ENCODE measurements around the gene PPP1R27. TPM values are rescaled to one million over a fixed set of nuclear protein-coding genes. Genes with fewer than 3 reads are reported as not detected.
"Not testable (repeated sequence)": the region's sequence is repeated elsewhere in the genome, so short reads cannot be mapped to it uniquely, and the experiment has no call there.

PPP1R27 gene
- polyA plus RNA-seq, 12 donors, result 10.9 to 61.9 (median 26.1) TPM; not detected in 1

DNA sequence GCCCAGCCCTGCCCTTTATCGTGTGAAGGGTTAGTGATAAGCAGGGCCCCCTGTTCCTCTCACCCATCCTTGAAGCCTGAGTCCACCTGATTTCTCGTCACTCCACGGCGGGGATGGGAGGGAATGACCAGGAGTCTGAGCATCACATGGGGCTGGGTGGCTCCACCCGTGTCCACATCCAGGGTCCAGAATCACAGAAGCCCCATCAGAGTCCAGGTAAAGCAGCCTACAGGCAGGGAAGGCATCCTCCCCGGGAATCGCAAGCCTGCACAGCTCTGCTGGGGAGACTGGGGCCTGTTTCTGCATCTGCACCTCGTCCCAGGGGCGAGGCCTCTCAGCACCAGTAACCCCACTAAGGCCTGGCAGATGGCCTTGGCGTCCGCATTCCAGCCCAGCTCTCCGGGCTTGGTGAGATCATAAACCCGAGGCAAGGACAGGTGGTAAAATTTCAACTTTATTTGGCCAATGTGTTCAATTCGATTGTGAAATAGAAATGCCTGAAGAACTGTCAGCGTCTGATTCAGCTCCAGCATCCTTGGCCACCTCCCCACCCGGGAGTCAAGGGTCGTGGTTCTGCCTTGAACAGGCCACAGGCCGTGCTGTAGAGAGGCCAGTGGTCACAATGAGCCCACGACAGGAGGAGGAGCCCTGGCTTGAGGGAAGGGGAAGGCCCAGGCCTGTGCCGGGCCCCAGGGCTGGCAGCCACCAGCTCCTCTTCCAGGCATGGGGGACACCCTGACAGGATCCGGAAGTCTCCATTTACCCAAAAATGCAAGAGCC, 8.1 kb upstream of the PPP1R27 start:
- no peak for DNase-seq

DNA sequence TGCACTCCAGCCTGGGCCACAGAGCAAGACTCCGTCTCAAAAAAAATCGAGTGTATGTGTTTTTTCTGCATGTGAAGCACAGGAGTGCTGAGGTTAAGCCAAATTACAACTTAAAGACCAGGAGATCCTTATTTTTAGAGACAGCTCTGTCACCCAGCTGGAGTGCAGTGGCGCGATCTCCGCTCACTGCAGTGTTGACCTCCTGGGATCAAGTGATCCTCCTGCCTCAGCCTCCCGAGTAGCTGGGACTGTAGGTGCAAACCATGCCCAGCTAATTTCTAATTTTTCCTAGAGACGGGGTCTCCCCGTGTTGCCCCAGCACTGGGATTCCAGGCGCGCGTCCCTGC, 7.5 kb upstream of the PPP1R27 start:
- DNase-seq, result no peak

DNA sequence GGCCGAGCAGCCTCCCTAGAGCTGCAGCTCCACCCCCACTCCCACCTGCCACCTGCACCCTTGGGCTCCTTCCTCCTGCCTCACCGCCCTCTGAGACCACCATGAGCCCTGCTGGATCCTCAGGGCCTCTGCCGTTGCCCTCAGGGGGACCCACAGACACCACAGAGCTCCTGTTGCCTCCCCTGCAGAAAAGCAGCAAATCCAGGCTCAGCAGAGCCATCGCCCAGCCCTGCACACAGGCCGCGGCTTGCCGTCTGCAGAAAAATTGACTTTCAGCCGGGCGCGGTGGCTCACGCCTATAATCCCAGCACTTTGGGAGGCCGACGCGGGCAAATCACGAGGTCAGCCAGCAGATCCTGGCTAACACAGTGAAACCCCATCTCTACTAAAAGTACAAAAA, 7.0 kb upstream of the PPP1R27 start:
- DNase-seq, result no peak

DNA sequence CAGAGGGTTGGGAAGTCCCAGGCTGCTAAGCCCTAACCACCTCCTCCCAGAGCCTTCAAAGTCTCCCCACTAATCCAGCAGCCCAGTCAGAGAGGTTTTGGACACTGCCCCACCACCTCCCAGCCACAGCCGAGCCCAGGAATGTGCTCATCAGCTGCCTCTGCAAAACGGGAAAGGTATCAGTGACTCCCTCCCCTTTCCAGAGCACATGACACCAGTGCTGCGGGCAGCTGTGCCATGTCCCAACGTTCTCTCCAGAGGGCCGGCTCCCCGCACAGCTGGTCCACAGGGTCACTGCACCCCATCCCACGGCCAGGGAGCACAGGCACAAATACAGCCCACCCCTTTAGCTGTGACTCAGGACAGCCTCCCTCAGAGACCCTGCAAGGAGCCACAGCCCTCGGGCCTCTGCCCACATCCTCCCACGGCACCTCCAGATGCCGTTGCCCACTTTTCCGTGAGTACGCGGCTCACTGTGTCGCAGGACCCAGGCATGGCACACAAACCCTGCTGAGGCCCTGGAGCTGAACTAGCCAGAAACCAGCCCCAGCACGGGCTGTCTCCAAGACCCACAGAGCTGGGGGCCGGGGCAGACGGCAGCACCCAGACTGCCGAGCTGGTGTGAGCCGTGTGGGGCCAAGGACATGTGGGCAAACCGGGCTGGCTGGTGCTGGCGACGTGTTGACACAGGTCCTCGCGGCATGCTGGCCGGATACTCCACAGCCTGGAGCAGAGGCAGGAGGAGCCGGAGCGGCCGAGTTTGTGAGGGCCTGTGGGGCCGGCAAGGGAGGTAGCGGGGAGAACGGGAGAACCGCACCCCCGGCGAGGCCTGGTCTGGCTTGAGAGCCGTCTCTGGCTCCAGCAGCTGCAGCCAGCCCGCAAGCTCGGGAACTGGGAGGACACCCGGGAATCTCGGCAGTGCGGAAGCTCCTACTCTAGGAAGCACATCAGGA, 6.3 kb upstream of the PPP1R27 start:
- DNase-seq, result no peak

DNA sequence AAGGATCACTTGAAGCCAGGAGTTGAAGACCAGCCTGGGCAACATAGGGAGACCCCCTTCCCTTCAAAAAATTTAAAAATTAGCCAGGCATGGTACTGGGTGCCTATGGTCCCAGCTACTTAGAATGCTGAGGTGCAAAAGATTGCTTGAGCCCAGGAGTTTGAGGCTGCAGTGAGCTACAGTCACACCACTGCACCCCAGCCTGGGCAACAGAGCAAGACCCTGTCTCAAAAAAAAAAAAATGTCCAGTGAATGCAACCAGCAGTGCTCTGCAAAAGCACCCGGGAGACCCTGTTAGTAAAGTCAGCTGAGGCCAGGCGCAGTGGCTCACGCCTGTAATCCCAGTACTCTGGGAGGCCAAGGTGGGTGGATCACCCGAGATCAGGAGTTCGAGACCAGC, 5.2 kb upstream of the PPP1R27 start:
- DNase-seq, result not testable (repeated sequence)

DNA sequence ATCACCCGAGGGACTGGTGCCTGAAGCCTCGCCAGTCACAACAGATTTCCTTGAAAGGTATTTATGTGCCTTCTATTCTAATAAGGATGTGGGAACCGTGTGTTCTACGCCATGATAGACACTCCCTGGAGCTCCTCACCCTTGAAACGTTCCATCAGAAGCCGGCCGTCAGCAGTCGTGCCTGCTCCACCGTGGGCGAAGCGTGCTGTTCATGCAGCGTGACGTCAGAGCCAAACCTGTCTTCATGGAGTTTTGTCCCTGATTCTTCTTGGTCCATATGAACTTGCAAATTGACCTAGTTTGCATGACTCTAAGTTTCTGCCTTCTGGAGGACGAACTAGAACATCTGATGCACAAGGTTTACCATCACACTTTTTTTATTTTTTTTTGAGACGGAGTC, 4.5 kb upstream of the PPP1R27 start:
- DNase-seq, result no peak

DNA sequence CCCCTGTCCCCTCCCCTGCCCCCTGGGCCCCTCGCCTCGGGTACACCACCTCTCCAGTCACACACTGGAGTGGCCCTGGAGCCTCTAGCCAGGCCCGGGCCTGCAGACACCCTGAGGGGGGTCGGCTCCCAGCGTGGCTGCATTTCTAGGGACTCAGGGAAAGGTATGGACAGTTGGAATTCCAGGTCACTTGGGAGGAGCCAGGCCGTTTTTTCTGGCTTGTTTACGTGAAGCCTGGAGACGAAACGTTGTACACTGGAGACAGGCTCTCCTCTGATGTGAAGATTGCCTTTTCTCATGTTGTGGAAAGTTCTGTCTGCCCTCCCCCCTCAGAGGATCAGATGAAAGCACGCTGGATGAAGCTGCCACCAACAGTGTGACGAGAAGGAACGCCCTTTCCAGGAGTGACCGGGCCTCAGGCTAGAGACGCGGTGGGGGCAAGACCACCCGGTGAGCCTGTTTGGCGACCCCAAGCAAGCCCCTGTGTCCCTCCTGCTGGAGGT, 4.0 kb upstream of the PPP1R27 start:
- DNase-seq, result no peak

DNA sequence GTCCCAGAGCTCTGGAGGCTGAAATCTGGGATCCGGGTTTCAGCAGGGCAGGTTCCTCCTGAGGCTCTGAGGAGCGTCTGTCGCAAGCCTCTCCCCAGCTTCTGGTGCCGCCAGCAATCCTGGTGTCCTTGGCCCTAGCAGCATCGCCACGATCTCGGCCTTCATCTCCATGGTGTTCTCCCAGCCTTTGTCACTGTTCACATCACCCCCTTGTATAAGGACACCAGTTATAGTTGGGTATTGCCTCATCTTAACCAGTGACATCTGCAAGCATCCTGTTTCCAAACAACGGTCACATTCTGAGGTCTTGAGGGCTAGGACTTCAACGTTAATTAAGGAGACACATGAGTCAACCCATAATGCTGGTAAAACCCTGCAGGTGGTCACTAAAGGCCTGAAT, 2.8 kb upstream of the PPP1R27 start:
- no peak for DNase-seq

DNA sequence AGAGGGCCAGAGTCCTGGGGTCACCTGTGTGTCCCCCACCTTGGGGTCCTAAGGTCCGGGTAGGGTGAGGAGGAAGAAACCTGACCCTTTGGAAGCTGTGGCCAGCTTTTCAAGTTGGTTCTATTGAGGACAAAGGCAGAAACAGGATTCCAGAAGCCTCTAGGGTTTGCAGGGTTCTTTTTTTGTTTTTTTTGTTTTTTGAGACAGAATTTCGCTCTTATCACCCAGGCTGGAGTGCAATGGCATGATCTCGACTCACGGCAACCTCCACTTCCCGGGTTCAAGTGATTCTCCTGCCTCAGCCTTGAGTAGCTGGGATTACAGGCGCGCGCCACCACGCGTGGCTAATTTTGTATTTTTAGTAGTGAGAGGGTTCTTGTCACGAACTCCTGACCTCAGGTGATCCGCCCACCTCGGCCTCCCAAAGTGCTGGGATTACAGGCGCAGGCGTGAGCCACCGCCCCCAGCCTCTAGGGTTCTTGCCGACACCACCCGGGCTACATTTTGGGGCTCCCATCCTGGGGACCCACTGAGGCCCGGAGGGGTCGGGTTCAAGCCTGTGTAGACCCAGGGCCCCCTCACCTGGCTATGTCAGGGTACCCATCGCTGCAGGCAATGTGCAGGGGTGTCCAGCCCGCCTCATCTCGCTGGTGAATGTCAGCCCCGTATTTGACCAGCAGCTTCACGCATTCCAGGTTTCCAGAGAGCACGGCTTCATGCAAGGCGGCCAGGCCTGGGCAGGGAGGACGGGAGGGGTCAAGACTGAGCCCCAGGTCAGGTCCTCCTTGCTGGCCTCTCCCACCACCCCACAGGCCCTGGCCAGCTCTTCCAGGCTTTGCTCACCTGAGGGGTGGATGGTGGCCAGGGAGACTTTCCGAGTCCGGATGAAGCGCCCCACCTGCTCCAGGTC, 674 bp downstream of the PPP1R27 start:
- no peak for DNase-seq

DNA sequence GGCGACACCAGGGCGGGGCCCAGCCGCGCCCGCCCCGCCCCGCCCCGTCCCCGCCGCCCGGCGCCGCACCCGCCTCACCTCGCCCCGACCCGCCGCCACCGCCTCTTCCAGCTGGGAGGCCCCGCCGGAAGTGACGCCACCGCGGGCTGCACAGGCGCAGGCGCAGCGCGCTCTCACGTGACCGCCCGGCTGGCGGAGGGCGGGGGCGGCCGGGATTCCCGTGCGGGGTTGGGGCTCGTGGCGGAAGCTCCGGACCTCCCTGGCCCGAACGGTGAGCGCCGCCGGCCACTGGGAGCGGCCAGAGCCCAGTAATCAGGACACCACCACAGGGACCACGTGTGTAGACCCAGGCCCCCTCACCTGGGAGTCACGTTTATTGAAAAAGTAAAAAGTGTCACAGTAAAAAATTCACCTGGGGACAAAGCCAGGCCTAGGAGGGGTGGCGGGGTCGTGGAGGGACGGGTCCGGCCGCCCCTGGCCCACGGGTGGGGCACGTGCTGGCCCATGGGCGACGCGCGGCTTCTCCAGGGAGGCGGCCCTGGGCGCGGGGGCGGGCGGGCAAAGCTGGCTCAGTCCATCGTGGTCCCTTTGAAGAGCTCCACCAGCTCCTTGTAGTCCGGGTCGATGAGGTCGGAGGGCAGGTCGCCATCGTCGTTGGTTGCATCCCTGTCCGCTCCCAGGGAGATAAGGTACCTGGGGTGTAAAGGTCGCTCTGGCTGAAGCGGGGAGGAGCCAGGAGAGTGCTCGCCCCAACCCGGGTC, 1.5 kb downstream of the PPP1R27 start, which contains the start of gene MCRIP1:
Gene MCRIP1, minus strand, starts transcription at position 132 of the 761 bp plus-strand sequence. CDS start 8,785 bp downstream, outside the sequence.
- peak; percentile 94 for DNase-seq

DNA sequence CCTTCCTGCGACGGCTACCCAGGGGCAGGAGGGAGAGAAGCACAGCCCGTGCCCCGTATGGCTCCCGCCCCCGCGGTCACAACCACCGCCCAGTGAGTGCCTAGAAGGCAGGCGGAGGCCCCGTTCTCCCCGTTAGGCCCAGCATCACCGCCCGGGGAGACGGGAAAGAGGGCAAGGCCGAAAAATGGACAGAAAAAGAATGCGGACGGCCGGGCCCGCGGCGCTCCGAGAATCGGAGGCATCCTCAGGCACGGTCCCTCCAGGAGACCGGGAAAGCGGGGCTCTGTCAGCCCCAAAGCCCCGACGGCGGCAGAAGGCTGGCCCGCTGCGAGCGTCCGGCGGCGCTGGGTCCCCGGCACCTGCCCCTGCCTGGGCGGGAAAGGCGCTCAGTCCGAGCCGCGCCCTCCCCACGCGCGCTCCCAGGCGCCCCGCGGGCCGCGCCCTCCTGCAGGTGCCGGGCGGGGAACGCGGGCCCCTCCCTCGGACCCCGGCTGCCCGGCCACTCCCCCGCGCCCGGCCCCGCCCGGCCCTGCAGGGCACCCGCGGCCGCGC, 2.2 kb downstream of the PPP1R27 start:
- DNase-seq, result peak; percentile 25

DNA sequence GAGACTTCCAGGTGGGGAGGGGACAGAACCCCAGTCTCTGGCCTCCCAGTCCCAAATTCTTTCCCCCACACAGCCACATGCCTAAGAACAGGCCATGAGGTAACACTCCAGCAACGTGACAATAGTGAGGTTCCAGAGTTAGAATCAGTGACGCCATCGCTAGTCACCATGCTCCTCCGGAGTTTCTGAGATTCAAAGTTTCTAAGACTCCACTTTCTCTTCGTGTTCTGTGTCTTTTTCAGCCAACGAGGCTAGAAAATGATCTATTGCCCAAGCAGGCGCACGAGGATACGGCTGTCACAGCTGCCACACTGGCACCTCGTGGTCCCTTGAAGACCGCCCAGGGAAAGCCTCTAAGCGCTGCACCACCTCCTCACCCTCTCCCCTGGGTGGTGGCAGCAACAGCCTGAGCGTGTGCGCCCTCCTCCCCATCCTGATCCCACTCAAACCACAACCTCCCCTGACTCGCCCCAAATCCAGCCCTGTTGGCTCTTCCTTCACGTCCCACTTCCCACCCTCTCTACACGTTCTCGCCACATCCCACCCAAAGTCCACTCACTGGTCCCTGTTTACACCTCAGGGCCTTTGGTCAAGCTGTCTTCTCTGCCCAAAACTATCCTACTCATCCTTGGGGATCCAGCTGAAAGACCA, 2.8 kb downstream of the PPP1R27 start:
- DNase-seq, result no peak

DNA sequence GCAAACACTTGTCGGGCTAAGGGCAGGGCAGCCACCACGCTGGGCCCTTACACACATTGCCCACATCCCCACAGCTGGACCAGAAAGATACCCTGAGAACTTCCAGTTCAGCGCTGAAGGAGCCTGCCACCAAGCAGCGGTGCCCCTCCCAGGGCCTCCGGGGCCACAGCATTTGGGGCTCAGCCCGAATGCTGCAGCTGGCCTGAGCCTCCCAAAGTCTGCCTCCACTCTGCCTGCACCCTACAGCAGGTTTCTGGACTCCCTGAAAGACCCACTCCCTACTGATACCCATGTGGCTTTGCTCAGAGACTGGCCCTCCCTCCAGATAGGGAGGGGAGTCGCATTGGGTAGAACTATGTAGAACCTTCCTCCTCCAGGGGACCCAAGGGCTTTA, 3.3 kb downstream of the PPP1R27 start:
- DNase-seq, result no peak

DNA sequence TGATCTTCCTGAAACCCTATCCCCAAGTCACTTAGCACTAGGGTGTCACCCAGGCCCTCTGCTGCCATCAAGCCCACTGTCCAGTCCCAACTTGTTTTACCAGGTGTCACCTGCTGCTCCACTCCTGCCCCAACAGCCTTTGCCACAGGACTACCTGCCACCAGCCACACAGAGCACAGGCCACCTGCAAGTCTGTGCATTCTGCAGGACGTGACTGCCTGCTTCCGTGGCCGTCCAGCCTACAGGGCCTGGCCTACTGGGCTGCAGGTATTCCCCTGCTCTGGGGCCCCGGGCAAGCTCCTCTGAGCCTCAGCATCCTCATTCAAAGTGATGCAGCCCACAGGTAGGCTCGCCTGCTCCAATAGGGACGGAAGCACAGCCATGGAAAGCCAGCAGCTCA, 5.0 kb downstream of the PPP1R27 start:
- DNase-seq, result no peak

DNA sequence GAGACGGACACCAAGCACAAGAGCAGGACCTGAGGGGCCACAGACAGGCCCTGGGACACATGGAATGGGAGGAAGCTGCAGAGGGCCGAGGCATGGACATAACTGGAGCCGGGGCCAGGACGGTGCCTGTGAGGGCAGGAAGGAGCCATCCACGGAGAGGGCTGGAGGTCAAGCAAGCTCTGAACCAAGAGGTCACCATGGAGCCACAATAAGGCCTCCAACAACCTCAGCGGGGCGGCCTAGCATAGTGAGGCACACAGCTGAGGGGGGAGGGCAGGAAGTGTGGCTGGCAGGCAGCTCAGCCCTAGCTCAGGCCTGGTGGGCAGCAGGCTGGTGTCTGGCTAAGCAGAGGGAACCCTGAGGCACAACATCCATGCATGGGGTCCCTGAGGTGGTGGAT, 6.2 kb downstream of the PPP1R27 start:
- DNase-seq, result no peak

DNA sequence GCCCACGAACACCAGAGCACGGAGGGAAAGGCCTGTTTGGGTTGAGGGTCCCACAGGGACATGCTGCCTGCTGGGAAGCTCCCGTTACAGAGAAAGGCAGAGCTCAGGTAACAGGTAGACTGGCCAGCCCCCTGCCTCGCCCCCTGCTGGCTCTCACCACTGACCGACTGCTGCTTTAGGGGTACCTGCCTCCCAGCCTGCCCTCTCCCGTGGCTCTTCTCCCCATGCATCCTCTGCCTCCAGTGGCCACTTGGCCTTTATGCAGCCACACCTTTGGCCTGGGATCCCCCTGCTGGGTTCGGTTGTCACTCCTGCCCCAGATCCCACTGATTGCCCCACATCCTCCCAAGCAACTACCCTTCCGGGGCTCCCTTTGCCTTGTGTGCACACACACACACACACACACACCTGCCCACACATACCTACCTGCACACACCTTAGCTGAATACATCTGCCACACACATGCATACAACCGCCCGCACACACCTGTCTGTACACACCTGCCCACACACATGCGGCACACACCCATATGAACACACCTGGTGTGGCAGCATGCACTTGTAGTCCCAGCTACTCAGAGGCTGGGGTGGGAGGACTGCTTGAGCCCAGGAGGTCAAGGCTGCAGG, 8.9 kb downstream of the PPP1R27 start:
- DNase-seq, result no peak

DNA sequence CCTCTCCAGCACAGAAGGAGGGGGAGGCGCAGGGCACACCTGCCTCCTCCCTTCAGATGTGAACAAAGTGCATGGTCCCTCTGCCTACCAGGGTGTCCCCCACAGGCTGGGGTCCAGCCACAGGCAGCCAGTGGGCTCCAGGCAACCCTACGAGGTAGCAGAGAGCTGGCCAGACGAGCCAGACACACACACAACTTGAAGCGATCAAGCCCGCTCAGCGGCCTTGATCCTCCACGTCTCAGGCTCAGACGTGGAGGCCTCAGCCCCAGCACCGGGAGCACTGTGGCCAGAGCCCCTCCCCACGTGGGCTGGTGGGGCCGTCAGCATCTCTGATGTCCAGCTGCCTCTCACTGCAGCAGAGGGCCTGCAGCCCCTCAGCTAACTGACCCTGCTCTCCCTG, 10.3 kb downstream of the PPP1R27 start:
- no peak for DNase-seq

DNA sequence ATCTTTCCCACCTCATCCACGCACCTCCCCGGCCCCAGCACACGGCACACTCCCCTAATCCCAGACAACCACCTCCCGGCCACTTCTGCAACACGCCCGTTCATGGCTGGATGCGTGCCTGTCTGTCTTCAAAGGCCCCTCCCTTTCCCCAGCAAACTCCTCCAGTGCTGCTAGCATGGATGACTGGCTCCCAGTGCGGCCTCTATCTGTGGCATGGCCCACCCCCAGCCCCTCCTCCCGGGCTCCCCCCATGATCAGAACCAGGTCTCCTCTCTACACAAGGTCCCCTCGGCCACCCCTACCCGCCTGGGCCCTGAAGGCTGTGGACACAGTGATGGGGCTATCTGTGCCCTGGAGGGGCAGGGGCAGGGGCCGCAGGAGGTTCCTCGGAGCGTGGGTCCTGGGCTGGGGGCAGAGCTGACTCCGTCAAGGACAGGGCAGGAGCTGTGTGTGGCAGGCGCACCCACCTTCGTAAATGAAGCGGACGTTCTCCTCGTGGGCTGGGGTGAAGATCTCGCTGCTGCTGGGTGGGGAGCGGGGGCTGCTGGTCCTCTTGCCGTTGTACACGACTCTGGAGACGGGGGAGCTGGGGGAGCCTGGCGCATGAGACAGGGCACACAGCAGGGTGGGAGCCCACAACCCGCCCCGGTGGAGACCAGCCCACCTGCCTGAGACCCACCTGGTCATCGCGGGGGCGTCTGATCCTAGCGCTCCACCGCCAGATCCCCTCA, 10.9 kb downstream of the PPP1R27 start:
- no peak for DNase-seq
